Measurements from ENCODE around the gene SH3RF2. TPM values are rescaled to one million over a fixed set of nuclear protein-coding genes. Genes with fewer than 3 reads are reported as not detected.
"Not testable (repeated sequence)": the region's sequence is repeated elsewhere in the genome, so short reads cannot be mapped to it uniquely, and the experiment has no call there.

The SH3RF2 gene
- total and polyA plus RNA-seq, 10 donors = 0.04 to 0.44 (median 0.10) TPM; not detected in 2

DNA sequence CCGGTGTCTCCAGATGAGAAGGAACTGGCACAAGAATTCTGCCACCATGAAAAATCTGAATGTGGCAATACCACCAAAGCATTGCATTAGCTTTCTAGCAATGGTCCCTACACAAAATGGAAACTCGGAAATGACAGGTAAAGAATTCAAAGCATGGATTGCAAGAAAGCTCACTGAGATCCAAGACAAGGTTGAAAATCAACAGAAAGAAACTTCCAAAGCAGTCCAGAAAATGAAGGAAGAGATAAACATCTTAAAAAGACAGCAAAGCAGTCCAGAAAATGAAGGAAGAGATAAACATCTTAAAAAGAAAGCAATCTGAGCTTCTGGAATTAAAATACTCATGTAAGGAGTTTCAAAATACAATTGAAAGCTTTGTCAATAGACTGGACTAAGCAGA lies 46.8 kb upstream of the SH3RF2 start:
- H3K27me3 ChIP-seq (replicated peaks in 1 of 7) = peaks cover 0 to 7% (median 0%) of the 10 kb centered on the region in 7 donors
- DNase-seq = no peak
- TF ChIP-seq POLR2AphosphoS5 (IDR thresholded peaks at IDR 0.05) (no peak), POLR2A (IDR thresholded peaks at IDR 0.05) (no peak)
- TF ChIP-seq, protein P1, sequence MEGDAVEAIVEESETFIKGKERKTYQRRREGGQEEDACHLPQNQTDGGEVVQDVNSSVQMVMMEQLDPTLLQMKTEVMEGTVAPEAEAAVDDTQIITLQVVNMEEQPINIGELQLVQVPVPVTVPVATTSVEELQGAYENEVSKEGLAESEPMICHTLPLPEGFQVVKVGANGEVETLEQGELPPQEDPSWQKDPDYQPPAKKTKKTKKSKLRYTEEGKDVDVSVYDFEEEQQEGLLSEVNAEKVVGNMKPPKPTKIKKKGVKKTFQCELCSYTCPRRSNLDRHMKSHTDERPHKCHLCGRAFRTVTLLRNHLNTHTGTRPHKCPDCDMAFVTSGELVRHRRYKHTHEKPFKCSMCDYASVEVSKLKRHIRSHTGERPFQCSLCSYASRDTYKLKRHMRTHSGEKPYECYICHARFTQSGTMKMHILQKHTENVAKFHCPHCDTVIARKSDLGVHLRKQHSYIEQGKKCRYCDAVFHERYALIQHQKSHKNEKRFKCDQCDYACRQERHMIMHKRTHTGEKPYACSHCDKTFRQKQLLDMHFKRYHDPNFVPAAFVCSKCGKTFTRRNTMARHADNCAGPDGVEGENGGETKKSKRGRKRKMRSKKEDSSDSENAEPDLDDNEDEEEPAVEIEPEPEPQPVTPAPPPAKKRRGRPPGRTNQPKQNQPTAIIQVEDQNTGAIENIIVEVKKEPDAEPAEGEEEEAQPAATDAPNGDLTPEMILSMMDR (IDR thresholded peaks at IDR 0.05 in 8 of 11, conservative IDR thresholded peaks at IDR 0.05 in 3 of 11) = no peak
- no peaks in the 10 kb centered on the region for H3K36me3 ChIP-seq
- intact Hi-C loops (cut with DNase I; ENCODE audit: low total_unique reads) = no loop called here
- H3K9me3 ChIP-seq = peaks cover 0 to 17% (median 7%) of the 10 kb centered on the region in 8 donors
- WGBS, 5 donors = 84 to 96% (median 87%) methylated on average over 2 of the region's 2 CpGs
- H3K27ac ChIP-seq = no peak overlapping the region
- no peak overlapping the region for H3K4me3 ChIP-seq
- H3K4me1 ChIP-seq = no peaks in the 10 kb centered on the region

DNA sequence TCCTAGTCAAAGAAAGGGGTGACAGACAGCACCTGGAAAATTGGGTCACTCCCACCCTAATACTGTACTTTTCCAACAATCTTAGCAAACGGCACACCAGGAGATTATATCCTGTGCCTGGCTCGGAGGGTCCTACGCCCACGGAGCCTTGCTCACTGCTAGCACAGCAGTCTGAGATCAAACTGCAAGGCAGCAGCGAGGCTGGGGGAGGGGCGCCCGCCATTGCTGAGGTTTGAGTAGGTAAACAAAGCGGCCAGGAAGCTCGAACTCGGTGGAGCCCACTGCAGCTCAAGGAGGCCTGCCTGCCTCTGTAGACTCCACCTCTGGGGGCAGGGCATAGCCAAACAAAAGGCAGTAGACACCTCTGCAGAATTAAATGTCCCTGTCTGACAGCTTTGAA lies 45.0 kb upstream of the SH3RF2 start:
- H3K36me3 ChIP-seq; intact Hi-C loops (cut with DNase I; ENCODE audit: low total_unique reads); H3K4me3 ChIP-seq; H3K27me3 ChIP-seq (replicated peaks in 1 of 7); H3K4me1 ChIP-seq; DNase-seq; H3K27ac ChIP-seq: not testable (repeated sequence)
- 86 to 95% (median 87%) methylated on average over 9 to 10 of the region's 10 CpGs for WGBS, 5 donors
- peaks cover 0 to 19% (median 7%) of the 10 kb centered on the region in 8 donors for H3K9me3 ChIP-seq

DNA sequence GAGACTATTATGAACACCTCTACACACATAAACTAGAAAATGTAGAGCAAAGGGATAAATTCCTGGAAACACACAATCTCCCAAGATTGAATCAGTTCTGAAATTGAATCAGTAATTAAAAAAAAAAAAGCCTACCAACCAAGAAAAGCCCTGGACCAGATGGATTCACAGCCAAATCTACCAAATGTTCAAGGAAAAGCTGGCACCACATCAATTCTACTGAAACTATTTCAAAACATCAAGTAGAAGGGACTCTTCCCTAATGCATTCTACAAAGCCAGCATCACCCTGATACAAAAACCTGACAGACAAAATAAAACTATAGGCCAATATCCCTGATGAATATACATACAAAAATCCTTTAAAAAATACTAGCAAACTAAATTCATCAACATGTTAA lies 38.2 kb upstream of the SH3RF2 start:
- H3K9me3 ChIP-seq = peaks cover 0 to 22% (median 14%) of the 10 kb centered on the region in 8 donors
- TF ChIP-seq POLR2AphosphoS5 (IDR thresholded peaks at IDR 0.05) (no peak), POLR2A (IDR thresholded peaks at IDR 0.05) (no peak)
- TF ChIP-seq, protein P1 (IDR thresholded peaks at IDR 0.05 in 8 of 11, conservative IDR thresholded peaks at IDR 0.05 in 3 of 11) = no peak
- intact Hi-C loops (cut with DNase I; ENCODE audit: low total_unique reads) = no loop called here
- no peak overlapping the region for H3K27ac ChIP-seq
- H3K4me1 ChIP-seq = no peaks in the 10 kb centered on the region
- no peaks in the 10 kb centered on the region for H3K27me3 ChIP-seq (replicated peaks in 1 of 7)
- no peaks in the 10 kb centered on the region for H3K36me3 ChIP-seq
- no peak overlapping the region for H3K4me3 ChIP-seq
- no peak for DNase-seq

DNA sequence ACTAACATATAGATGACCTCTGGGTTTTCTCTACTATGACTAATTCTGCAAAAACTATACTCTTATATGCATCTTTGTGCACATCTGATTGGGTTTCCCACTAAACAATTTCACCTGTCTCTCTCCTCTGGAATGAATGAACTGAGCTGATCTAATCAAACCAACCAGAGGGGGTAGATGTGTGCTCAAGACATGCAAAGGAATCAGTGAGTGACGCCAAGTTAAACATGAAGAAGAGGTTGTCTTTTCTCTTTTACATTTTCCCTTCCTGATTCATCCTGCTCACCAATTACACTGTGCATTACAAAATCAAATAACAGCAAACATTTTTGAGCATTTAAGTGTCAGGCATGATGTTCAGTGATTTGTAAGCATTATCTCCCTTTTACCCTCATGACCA lies 34.0 kb upstream of the SH3RF2 start:
- no peak for TF ChIP-seq POLR2AphosphoS5 (IDR thresholded peaks at IDR 0.05)
- TF ChIP-seq, protein P1 (IDR thresholded peaks at IDR 0.05 in 8 of 11, conservative IDR thresholded peaks at IDR 0.05 in 3 of 11) = no peak
- no peak for TF ChIP-seq POLR2A (IDR thresholded peaks at IDR 0.05)
- Histone ChIP-seq H3K4me1 (no peaks in the 10 kb centered on the region), H3K27me3 (replicated peaks in 1 of 7) (no peaks in the 10 kb centered on the region), H3K36me3 (no peaks in the 10 kb centered on the region), H3K27ac (no peak overlapping the region), H3K9me3 (peaks cover 0 to 20% (median 13%) of the 10 kb centered on the region in 8 donors), H3K4me3 (no peak overlapping the region)
- DNase-seq = no peak
- intact Hi-C loops (cut with DNase I; ENCODE audit: low total_unique reads) = no loop called here
- 83 to 97% (median 90%) methylated on average over 1 of the region's 1 CpG for WGBS, 5 donors

DNA sequence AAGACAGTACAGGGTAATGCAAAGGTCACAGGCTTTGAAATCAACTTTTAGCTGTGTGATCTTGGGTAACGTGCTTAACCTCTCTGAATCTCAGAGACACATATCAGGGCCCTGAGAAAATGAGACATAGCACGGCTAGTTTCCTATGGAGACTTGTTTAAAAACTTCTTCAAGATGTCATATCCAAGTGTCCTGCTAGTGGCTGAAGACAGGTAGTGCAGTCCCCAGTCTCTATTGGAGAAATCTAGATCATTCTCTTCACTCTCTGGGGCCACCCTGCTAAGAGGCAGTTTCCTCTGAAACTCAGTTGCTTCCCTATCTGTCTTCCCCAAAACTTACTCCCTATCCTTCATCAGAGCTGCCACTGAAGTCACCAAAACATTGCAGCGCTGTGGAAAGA lies 33.3 kb upstream of the SH3RF2 start:
- no peaks in the 10 kb centered on the region for H3K4me1 ChIP-seq
- H3K4me3 ChIP-seq = no peak overlapping the region
- no peaks in the 10 kb centered on the region for H3K27me3 ChIP-seq (replicated peaks in 1 of 7)
- intact Hi-C loops (cut with DNase I; ENCODE audit: low total_unique reads) = no loop called here
- no peaks in the 10 kb centered on the region for H3K36me3 ChIP-seq
- no peak overlapping the region for H3K27ac ChIP-seq
- DNase-seq = no peak
- TF ChIP-seq, protein P1 (IDR thresholded peaks at IDR 0.05 in 8 of 11, conservative IDR thresholded peaks at IDR 0.05 in 3 of 11) = no peak
- no peak for TF ChIP-seq POLR2A (IDR thresholded peaks at IDR 0.05)
- TF ChIP-seq POLR2AphosphoS5 (IDR thresholded peaks at IDR 0.05) = no peak
- peaks cover 0 to 20% (median 13%) of the 10 kb centered on the region in 8 donors for H3K9me3 ChIP-seq
- 72 to 85% (median 78%) methylated on average over 3 of the region's 3 CpGs for WGBS, 5 donors
